B cell (primary cell): ENCODE results near the gene PHLPP2. TPM values are rescaled to one million over a fixed set of nuclear protein-coding genes. Genes with fewer than 3 reads are reported as not detected.

Experiments used
- ATAC-seq: fragments of 200-7000 bp; cut with Tn5 transposase; one replicate; pipeline ENCODE4 v1.10.0; 2021; ENCODE audit warnings: low read depth, mild to moderate bottlenecking, moderate number of reproducible peaks, moderate library complexity
- CTCF ChIA-PET: fragments of 350-600 bp; sonication (Branson Sonifier 250); formaldehyde crosslinking; loops from one replicate; lab custom pipeline; 2021; ENCODE audit warnings: antibody characterized with exemption, inconsistent platforms; lab: Charles Lee
- POLR2A ChIA-PET: fragments of 350-600 bp; sonication (Branson Sonifier 250); formaldehyde crosslinking; loops from one replicate; lab custom pipeline; 2021; ENCODE audit warnings: antibody characterized with exemption; lab: Charles Lee
- DNase-seq: peaks from one replicate; pipeline ENCODE4 v3.0.0; 2013
- H2AFZ ChIP-seq: 2 replicates; pipeline ENCODE4 v1.6.1; 2012; ENCODE audit warnings: mild to moderate bottlenecking, low read depth, low read length; ENCODE audit not compliant: insufficient read depth, poor library complexity, severe bottlenecking
- H3K27ac ChIP-seq, 2 donors: 1 replicate in 1 of 2; 2 replicates in 1 of 2; pipeline ENCODE4 v1.5.1; 2012 to 2013; ENCODE audit warnings: low read length in 2 of 2, mild to moderate bottlenecking in 2 of 2, moderate library complexity in 1 of 2
- H3K27me3 ChIP-seq, 4 experiments: fragments of 200-600 bp in 1 of 4; sonication (generic) in 1 of 4; replicated peaks in 1 of 4; 1 replicate in 2 of 4; 2 replicates in 2 of 4; pipeline versions ENCODE4 v1.6.1 to v1.7.0; 2013 to 2016; ENCODE audit warnings: low read length in 3 of 4, mild to moderate bottlenecking in 2 of 4, mixed read lengths in 1 of 4, moderate library complexity in 1 of 4; ENCODE audit not compliant: insufficient read depth in 4 of 4, control insufficient read depth in 3 of 4; ENCODE audit errors: control extremely low read depth in 1 of 4
- H3K36me3 ChIP-seq, 2 experiments: replicated peaks in 1 of 2; 1 replicate in 1 of 2; 2 replicates in 1 of 2; pipeline versions ENCODE4 v1.6.1 to v1.7.1; 2013; ENCODE audit warnings: low read length in 1 of 2; ENCODE audit not compliant: insufficient read depth in 2 of 2, control insufficient read depth in 1 of 2; ENCODE audit errors: control extremely low read depth in 1 of 2, extremely low read depth in 1 of 2
- H3K4me1 ChIP-seq, 2 donors: fragments of 200-600 bp in 1 of 2; sonication (generic) in 1 of 2; 1 replicate in 1 of 2; 2 replicates in 1 of 2; pipeline versions ENCODE4 v1.5.1 to v1.6.1; 2013 to 2017; ENCODE audit warnings: low read length in 2 of 2; ENCODE audit not compliant: control insufficient read depth in 2 of 2, insufficient read depth in 2 of 2
- H3K4me2 ChIP-seq: replicated peaks from 2 replicates; pipeline ENCODE3; 2012; ENCODE audit warnings: mild to moderate bottlenecking, low read depth, low read length; ENCODE audit not compliant: poor library complexity, severe bottlenecking
- H3K4me3 ChIP-seq, 5 experiments: fragments of 200-600 bp in 1 of 5; sonication (generic) in 1 of 5; 1 replicate in 3 of 5; 2 replicates in 2 of 5; pipeline versions ENCODE4 v1.5.1 to v1.7.0; 2011 to 2016; ENCODE audit warnings: low read length in 4 of 5, mild to moderate bottlenecking in 4 of 5, low read depth in 2 of 5, control low read depth in 1 of 5, moderate library complexity in 1 of 5; ENCODE audit not compliant: insufficient read depth in 1 of 5; ENCODE audit errors: control extremely low read depth in 1 of 5, extremely low read depth in 1 of 5
- H3K79me2 ChIP-seq: fragments of 200-600 bp; sonication (generic); one replicate; pipeline ENCODE4 v1.6.0; 2016; ENCODE audit warnings: low read length; ENCODE audit not compliant: control insufficient read depth, insufficient read depth
- H3K9ac ChIP-seq: fragments of 200-600 bp; sonication (generic); 2 replicates; pipeline ENCODE4 v1.6.1; 2017; ENCODE audit warnings: mild to moderate bottlenecking, low read length, moderate library complexity
- H3K9me3 ChIP-seq, 3 donors: one replicate each; pipeline versions ENCODE4 v1.6.1 to v1.7.1; 2013; ENCODE audit warnings: low read length in 2 of 3; ENCODE audit not compliant: control insufficient read depth in 2 of 3, insufficient read depth in 1 of 3; ENCODE audit errors: control extremely low read depth in 1 of 3
- H4K20me1 ChIP-seq: 2 replicates; pipeline ENCODE4 v1.6.0; 2012; ENCODE audit warnings: mild to moderate bottlenecking, low read length; ENCODE audit not compliant: insufficient read depth, control insufficient read depth, poor library complexity, severe bottlenecking
- H3K27ac Mint-ChIP-seq: one replicate; pipeline ENCODE4 v1.8.0; 2021; ENCODE audit warnings: mixed read lengths
- H3K27me3 Mint-ChIP-seq: one replicate; pipeline ENCODE4 v1.8.0; 2021; ENCODE audit warnings: mixed read lengths
- H3K4me1 Mint-ChIP-seq: one replicate; pipeline ENCODE4 v1.8.0; 2021; ENCODE audit warnings: mixed read lengths
- H3K4me3 Mint-ChIP-seq: one replicate; pipeline ENCODE4 v1.8.0; 2021; ENCODE audit warnings: mixed read lengths
- H3K9me3 Mint-ChIP-seq: one replicate; pipeline ENCODE4 v1.8.0; 2022; ENCODE audit warnings: mixed read lengths; ENCODE audit not compliant: insufficient read depth
- CTCF ChIP-seq: fragments of 200-600 bp; IDR thresholded peaks from one replicate; pipeline ENCODE4 v1.8.0; 2022; ENCODE audit warnings: antibody characterized with exemption, mild to moderate bottlenecking
- EZH2 ChIP-seq: IDR thresholded peaks from 2 replicates; pipeline ENCODE4 v1.6.1; 2012; ENCODE audit warnings: borderline replicate concordance, low read depth, mild to moderate bottlenecking, moderate library complexity, low read length; ENCODE audit not compliant: insufficient read depth, poor library complexity, severe bottlenecking
- WGBS: methylation state at CpG from one replicate; pipeline ENCODE4 v1.1.5; 2013; ENCODE audit warnings: missing lambda C conversion rate; ENCODE audit not compliant: insufficient coverage; 5-methylcytosine and 5-hydroxymethylcytosine counted together
- intact Hi-C: fragments of 100-400 bp; cut with micrococcal nuclease; formaldehyde crosslinking; loops from one replicate; pipeline ENCODE4 v1.10.0; 2022
- polyA plus RNA-seq: library from polyadenylated mRNA; depleted of rRNA; stranded (reverse); fragments of >200 nt; gene quantifications from 2 replicates; pipeline ENCODE4 v1.2.3, GENCODE V29; 2012
- total RNA-seq, 2 donors: library from RNA; stranded (reverse); fragments of 120-200 nt in 1 of 2; gene quantifications; 1 replicate in 1 of 2; 2 replicates in 1 of 2; pipeline versions ENCODE4 v1.2.3 to v1.2.4, GENCODE V29; 2013 to 2022

PHLPP2 gene
- total and polyA plus RNA-seq, 2 donors (not counting 1 experiment from before 2014, with no cell fraction given) = 7.2 to 16.1 TPM

- Histone ChIP-seq H3K79me2 (no peaks in the 10 kb centered on the region), H4K20me1 (no peaks in the 10 kb centered on the region), H3K9ac (no peak overlapping the region), H3K4me2 (no peak overlapping the region), H2AFZ (no peak overlapping the region), H3K27me3 (no peaks in the 10 kb centered on the region), H3K4me3 (no peak overlapping the region), H3K27ac (no peak overlapping the region), H3K4me1 (peaks cover 12% of the 10 kb centered on the region in 2 donors), H3K9me3 (no peaks in the 10 kb centered on the region), H3K36me3 (peaks cover 26 to 59% of the 10 kb centered on the region in 2 experiments)
- DNase-seq (no peak), ATAC-seq (no peak)
- WGBS = 100% methylated on average over 1 of the region's 3 CpGs
- no peak for TF ChIP-seq EZH2
- TF ChIP-seq CTCF = no peak
- Mint-ChIP-seq H3K27me3 (no peaks in the 10 kb centered on the region), H3K27ac (peak overlapping the region; percentile 28), H3K4me1 (peaks cover 16% of the 10 kb centered on the region), H3K9me3 (no peaks in the 10 kb centered on the region), H3K4me3 (no peak overlapping the region)
- CTCF ChIA-PET = no interaction called here
- POLR2A ChIA-PET = no interaction called here
- intact Hi-C loops = no loop called here
Measured at GRCh38 chr16:71732587-71732986, 8.1 kb upstream of the PHLPP2 start.

GRCh38 chr16:71727551-71728324, 3.2 kb upstream of the PHLPP2 start:
- Histone ChIP-seq H3K27ac (peak overlapping the region; percentile 93 to 94), H2AFZ (no peak overlapping the region), H3K4me2 (peak overlapping the region; percentile 58), H3K36me3 (peaks cover 15 to 22% of the 10 kb centered on the region in 2 experiments), H3K4me1 (peaks cover 39 to 46% of the 10 kb centered on the region in 2 donors), H4K20me1 (no peaks in the 10 kb centered on the region), H3K4me3 (no peak overlapping the region), H3K27me3 (no peaks in the 10 kb centered on the region), H3K9me3 (peaks cover 0 to 3% (median 0%) of the 10 kb centered on the region in 3 donors), H3K9ac (no peak overlapping the region), H3K79me2 (no peaks in the 10 kb centered on the region)
- Mint-ChIP-seq H3K4me3 (peak overlapping the region; percentile 3), H3K27ac (peak overlapping the region; percentile 62), H3K4me1 (peaks cover 49% of the 10 kb centered on the region), H3K27me3 (no peaks in the 10 kb centered on the region), H3K9me3 (no peaks in the 10 kb centered on the region)
- intact Hi-C loops = loop anchor here (1.0 to 10.0 kb wide), 3 partner anchors 19 to 443 kb away; partner anchors contain the start of gene CMTR2
- no peak for TF ChIP-seq EZH2
- no peak for TF ChIP-seq CTCF
- ChIA-PET CTCF (interaction anchor here (0.7 to 3.1 kb wide), 5 partner anchors 27 to 234 kb away, joined by 3 to 12 read pairs (median 9); no protein-coding TSS in a partner anchor), POLR2A (interaction anchor here (0.6 kb wide), 1 partner anchor 18 kb away, joined by 3 read pairs; no protein-coding TSS in a partner anchor)
- DNase-seq (peak; percentile 64), ATAC-seq (no peak)
- WGBS = 22% methylated on average over 4 of the region's 8 CpGs
